Fibroblast of the aortic adventitia (primary cell): ENCODE measurements around the gene ACP6. TPM values are rescaled to one million over a fixed set of nuclear protein-coding genes. Genes with fewer than 3 reads are reported as not detected.

Source experiments
- DNase-seq: peaks from one replicate; pipeline ENCODE4 v3.0.0-alpha.2; 2010; ENCODE audit warnings: low read depth
- H3K4me3 ChIP-seq: 2 replicates; pipeline ENCODE4 v1.5.1; 2011; ENCODE audit warnings: low read depth, mild to moderate bottlenecking, control low read depth, low read length, moderate library complexity
- total RNA-seq: library from RNA; depleted of rRNA; stranded (reverse); fragments of >200 nt; gene quantifications from 2 replicates; pipeline ENCODE4 v1.2.3, GENCODE V29; 2012; ENCODE audit warnings: low replicate concordance
- TF ChIP-seq, protein P1 (sequence below): IDR thresholded peaks from 2 replicates; pipeline ENCODE4 v1.5.1; 2011; ENCODE audit warnings: mild to moderate bottlenecking, low read length, control low read depth, inconsistent platforms; ENCODE audit not compliant: insufficient read depth

Gene ACP6
- total RNA-seq, 1 donor = 3.5 TPM

DNA sequence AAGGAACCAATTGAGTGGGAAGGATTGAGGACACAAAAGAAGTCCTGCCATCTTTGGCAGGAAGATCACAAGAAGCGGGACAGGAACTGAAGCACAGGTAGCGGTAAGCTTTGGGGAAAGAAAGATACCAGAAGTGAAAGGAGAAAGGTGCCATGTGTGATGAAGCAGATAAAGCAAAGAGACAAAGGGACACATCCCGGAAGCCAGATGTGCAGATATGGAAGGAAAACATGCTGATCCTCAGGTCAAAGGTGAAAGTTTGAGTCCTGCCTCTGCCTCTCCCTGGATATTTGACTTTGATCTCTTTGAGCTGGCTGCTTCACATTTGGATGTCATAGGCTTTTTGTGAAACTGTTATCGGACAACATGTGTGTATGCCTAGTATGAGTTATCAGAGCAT, 34.0 kb downstream of the ACP6 start:
- no peak for DNase-seq
- TF ChIP-seq, protein P1, sequence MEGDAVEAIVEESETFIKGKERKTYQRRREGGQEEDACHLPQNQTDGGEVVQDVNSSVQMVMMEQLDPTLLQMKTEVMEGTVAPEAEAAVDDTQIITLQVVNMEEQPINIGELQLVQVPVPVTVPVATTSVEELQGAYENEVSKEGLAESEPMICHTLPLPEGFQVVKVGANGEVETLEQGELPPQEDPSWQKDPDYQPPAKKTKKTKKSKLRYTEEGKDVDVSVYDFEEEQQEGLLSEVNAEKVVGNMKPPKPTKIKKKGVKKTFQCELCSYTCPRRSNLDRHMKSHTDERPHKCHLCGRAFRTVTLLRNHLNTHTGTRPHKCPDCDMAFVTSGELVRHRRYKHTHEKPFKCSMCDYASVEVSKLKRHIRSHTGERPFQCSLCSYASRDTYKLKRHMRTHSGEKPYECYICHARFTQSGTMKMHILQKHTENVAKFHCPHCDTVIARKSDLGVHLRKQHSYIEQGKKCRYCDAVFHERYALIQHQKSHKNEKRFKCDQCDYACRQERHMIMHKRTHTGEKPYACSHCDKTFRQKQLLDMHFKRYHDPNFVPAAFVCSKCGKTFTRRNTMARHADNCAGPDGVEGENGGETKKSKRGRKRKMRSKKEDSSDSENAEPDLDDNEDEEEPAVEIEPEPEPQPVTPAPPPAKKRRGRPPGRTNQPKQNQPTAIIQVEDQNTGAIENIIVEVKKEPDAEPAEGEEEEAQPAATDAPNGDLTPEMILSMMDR = no peak
- no peak overlapping the region for H3K4me3 ChIP-seq

DNA sequence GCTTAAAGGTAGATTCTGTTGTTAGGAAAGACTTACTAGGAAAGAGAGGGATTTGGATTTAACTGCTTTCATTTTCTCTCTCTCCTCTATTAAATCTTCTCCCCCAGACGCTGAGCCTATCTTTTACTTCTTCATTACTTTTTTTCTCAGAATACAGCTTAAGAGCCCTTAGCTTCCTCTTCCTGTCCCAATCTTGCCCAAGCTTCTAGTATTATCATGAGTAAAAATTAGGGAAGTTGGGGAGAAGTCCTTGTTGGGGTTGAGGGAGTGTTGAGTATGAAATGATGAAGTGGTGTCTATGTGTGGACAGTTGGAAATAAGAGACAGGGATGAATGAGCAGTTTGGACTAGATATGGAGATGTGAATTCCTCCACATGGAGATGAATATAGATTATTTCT, 35.0 kb downstream of the ACP6 start:
- TF ChIP-seq, protein P1 = no peak
- no peak overlapping the region for H3K4me3 ChIP-seq
- no peak for DNase-seq

DNA sequence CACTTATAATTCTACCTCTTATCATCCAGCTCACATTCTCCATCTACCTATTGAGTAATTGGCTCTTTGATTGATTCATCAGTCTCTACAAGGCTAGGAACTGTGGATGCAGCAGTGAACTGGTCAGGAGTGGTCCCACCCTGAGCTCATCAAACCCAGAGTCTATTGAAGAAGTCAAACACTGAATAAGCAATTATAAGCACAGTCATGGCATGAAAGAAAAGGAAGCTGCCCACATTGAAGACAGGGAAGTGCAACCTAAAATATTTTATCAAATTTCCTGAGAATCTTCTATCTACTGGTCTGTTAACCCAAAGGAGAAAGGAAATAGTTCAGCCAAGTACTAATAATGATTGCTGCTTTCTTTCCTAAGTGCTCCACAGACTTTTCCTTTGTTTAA, 35.7 kb downstream of the ACP6 start:
- no peak overlapping the region for H3K4me3 ChIP-seq
- TF ChIP-seq, protein P1 = no peak
- no peak for DNase-seq

DNA sequence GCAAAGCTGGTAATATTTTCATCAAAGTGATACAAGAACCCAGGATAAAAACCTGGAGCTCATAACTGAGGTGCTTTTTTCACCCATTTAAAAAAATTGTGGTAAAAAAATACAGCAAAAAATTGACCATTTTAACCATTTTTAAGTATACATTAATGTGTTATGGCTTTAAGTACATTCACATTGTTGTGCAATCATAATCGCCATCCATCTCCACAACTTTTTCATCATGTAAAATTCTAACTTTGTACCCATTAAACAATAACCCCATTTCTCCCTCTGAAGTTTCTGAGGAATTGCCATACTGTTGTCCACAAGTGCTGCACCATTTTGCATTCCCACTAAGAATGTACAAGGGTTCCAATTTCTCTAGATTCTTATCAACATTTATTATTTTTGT, 36.6 kb downstream of the ACP6 start:
- DNase-seq = no peak
- no peak overlapping the region for H3K4me3 ChIP-seq
- TF ChIP-seq, protein P1 = no peak

DNA sequence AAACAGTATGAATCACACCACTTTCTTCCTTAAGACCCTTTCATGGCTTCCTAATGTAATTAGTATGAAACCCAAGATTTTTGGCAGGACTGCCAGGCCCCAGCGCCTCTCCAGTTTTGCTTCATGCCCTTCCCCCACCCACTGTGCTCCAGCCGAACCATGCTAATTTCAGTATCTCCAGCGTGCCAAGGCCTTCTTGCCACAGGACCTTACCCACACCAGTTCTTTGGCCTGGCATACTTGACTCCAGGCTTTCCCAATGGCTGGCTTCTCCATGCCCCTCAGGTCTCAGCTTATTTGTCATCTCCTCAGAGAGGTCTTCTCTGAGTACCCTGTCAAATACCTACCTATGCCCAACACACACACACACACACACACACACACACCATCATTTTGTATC, 38.5 kb downstream of the ACP6 start:
- DNase-seq = no peak
- TF ChIP-seq, protein P1 = no peak
- no peak overlapping the region for H3K4me3 ChIP-seq

DNA sequence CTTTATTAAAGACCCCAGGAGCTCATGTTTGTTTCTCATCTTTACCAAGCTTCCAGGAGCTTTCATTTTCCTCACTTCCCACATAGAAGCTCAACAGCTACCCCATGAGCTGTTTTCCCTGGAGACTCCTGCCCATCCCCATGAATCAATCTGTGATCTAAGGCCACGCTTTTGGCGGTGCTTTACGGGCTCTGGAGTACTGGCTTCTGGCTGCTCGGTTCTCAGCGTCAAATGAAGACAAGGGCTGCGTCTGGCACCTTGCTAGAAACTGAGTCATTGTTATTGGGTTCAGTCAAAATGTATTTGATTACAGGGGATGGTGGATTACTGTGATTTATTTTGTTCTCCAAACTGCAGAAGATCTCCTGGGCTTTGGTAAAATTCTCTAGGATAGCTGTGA, 39.9 kb downstream of the ACP6 start:
- DNase-seq = peak; percentile 70
- no peak overlapping the region for H3K4me3 ChIP-seq
- TF ChIP-seq, protein P1 = no peak

DNA sequence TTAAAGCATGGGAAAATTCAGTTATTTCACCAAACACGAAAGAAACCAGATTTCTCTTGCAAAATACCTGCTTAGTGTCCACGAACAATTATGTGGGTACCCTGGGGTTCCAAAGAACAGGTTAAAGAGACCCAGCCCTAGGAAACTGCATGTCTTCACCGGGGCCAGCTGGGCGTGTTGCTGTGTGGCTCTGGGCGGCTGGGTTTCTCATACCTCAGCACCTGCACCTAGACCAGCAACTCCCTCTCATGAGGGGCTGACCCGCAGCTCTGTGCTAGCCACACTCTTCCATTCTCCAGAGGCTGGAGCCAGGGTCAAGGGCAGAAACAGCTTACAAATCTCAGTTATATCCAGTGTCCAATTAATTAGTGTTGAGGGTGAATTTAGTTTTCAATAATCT, 40.3 kb downstream of the ACP6 start:
- TF ChIP-seq, protein P1 = no peak
- H3K4me3 ChIP-seq = no peak overlapping the region
- DNase-seq = no peak
